ENCODE results near the gene BBS2.

GRCh38 chr16:56468800-56469199 lies 51.0 kb downstream of the BBS2 start:
- TF ChIP-seq POLR2A (IDR thresholded peaks at IDR 0.05; ENCODE audit: low read depth, low read length) (no peak), POLR2AphosphoS5 (IDR thresholded peaks at IDR 0.05; ENCODE audit: low read depth, low read length) (no peak)
